NCI-H82 treated with DMSO at 0.1 percent for 48 hours (cell line): ENCODE data around the gene TMX1.

Experiments used
- DNase-seq: peaks from one replicate; lab custom pipeline; 2025; ENCODE audit not compliant: unreplicated experiment; lab: John Stamatoyannopoulos, UW

Gene TMX1

DNA sequence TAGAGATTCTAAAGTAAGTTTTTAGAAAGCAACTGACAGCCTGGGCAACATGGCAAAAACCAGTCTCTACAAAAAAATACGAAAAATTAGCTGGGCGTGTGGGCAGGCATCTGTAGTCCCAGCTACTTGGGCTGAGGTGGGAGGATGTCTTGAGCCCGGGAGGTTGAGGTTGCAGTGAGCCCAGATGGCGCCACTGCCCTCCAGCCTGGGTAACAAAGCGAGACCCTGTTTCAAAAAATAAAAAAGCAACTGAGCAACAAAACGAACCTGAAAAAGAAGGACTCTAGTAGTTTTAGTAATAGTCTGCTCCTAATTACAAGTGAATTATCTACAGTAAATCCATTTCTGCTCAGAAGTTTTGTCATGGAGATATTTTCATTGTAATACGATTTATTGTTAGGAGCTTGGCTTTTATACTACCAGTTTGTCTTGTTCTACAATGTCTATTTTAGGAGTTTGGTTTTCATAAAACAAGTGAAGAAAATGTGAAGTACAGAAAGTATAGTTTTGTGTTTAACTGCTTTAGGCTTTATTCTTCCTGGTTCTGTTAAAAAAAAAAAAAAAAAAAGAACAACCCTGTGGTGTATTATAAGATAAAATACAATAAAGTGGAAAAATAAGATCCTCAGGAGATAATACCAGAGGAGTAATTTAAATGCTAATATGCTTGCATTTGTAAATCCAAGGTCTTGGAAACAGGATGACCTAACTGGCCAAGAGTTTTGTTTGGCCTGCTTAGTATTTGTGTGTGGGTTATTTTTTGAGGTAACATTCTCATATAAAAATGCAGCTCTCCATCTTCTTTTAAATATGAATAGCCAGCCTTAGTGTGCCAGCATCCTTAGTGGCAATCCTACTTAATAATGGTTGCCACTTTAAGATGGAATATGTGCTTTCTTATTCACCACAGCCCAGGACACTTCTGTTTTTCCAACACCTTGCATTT lies 2.8 kb downstream of the TMX1 start:
- DNase-seq = no peak

DNA sequence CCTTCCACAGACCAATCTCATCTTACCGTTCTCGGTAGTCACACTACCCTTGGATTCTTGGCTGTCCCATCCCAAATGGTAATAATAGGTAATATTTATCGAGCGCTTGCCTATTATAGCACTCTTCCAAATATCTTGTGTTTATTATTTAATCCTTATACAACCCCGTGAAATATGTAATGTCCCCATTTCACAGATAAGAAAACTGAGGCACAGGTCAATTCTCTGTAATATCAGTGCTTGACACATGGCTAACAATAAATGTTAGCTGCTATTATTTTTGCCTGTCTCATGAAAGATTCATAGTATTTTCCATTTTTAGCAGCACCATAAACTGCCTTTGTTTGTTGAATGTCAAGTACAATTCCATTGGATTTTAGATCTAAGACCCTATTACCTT lies 4.5 kb downstream of the TMX1 start:
- no peak for DNase-seq

DNA sequence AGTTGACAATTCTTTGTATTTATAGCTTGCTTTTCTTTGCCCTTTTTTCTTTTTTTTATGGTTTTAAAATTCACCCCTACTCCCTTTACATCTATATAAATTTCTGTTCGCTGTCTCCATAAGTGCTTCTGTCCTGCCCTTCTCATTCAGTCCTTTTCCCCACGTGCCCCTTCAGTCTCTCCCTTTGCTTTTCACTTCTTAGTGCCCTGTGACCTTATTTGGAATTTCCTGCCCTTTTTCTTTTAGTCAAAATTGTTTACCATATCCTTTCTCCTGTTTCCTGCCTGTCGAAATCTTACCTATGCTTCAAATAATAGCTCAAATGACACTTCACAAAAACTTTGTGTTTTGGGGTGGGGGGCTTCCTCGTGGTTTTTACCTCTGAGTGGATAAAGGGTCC lies 6.0 kb downstream of the TMX1 start:
- DNase-seq = no peak

DNA sequence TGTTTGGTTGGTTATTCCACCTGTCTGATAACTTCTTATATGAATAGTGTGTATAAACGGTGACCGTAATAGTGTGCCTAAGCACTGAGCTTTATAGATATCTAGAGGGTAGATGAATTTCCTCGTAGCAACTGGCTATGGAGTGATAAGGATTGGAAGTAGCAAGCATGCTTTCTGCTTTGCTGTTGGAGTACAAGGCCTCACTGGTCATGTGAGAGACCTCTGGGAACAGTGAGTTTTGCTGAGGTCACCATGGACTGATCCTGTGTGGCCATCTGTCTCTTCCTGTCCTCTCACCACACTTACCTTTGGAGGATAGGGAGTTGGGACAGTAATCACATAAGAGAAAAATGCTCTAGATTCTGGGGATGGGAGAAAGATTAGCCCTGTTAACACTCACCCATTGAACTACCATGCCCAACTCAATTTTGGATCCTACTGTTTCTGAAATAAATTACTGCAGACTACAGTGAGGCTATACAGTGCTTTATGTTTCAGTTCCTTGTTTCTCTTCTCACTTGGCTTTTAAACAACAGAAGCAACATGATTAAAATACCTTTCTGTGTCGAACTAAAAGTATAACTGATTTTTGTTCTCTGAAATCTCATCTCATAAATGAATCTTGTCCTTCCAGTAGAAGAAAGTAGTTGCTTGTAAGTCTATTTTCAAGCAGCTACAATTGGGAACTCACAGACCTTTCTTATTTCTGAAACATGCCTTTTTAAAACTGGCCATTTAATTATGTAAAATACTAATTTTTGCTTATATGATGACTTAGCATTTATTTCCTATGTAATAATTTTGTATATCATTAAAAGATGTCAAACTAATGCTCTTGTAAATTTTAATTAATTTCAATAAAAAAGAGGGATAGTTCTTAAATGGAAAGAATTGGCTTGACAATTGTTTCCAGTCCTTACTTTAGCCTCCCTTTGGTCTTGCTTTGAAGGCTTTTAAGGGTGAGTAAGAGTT lies 8.3 kb downstream of the TMX1 start:
- no peak for DNase-seq

DNA sequence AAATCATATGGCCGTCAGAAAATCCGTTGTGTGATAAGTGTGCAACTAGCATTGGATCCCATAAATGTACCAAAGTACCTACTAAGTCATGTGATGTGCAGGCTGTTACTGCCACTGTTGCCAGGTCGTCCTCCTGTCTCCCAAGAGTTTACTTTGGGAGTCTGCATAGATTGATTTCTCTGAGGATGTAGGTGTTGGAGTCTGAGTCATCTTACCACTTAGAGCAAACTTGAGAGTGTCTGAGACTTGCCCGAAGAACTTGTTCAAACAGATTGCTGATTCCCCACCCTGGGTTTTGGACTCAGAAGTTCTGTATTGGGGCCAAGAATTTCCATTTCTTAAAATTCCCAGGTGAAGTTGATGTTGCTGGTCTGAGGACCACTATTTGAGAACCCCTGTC lies 11.4 kb downstream of the TMX1 start:
- DNase-seq = no peak

DNA sequence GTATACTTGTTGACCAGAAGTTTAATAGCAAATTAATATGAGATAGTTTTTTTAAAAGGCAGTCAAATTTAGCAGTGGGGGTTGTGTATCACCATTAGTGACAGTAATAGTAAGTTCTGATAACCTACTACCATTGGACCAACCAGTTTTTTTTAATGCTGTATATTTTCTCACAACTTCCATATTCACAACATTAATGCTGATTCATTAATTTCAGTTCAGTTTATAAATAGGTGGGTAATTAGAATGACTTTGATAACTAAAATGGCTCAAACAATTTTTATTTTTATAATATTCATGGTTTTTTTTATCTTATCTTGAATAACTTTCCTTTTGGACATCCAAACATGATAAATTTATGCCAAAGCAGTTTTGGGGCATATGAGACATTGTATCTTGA lies 13.8 kb downstream of the TMX1 start:
- DNase-seq = no peak

DNA sequence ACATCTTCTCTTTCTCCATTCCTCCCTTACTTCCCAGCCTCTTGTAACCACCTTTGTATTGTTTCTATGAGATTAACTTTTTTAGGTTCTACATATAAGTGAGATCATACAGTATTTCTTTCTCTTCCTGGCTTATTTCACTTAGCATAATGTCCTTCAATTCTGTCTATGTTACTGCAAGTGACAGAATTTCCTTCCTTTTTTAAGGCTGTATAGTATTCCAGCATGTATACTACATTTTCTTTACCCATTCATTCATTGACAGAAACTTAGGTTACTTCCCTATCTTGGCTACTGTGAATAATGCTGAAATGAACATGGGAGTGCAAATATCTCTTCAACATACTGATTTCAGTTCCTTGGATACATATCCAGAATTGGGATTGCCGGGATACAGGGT lies 18.2 kb downstream of the TMX1 start:
- no peak for DNase-seq

DNA sequence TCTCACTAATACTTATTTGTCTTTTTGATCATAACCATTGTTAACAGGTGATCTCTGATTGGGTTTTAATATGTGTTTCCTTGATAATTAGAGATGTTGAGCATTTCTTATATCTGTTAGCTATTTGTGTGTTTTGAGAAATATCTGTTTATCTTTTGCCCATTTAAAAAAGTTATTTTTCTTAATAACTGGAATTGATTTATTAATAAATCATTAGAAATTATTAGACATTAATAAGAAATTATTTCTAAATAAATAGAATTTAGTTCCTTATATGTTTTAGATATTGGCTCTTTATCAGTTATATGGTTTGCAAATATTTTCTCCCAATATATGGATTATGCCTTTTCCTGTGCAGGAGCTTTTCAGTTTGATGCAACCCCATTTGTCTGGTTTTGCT lies 18.7 kb downstream of the TMX1 start:
- no peak for DNase-seq

DNA sequence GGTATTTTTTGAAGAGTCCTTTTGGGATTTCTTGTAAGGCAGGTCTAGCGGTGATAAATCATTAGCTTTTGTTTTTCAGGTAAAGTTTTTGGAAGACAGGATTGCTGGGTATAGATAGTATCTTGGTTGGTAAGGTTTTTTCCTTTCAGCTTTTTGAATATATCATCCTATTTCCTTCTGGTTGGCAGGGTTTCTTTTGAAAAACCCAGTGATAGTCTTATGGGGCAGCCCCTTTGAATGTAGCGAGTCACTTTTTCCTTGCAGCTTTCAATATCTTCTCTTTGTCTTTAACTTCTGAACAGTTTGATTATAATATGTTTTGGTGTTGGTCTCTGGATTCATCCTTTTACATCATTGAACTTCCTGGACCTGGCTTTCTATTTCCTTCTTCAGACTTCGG lies 20.2 kb downstream of the TMX1 start:
- no peak for DNase-seq

DNA sequence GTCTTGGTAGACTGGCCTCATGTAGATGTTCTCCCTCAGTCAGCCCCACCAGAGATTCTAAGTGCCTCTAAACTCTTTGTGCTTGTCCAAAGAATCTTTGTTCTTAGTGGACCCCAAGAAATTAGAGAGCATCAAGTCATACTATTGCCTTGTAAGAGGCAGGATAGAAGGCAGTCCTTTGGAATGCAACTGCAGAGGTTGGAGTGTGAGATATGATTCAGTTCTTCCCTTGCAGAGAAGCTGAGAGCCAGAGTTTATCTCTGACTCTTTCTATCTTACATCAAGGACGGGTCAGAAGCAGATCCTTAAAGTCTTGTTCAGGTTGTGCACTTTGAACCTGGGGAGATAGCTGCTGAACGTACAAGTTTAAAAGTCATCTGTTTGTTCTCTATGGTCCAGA lies 21.1 kb downstream of the TMX1 start:
- DNase-seq = no peak

DNA sequence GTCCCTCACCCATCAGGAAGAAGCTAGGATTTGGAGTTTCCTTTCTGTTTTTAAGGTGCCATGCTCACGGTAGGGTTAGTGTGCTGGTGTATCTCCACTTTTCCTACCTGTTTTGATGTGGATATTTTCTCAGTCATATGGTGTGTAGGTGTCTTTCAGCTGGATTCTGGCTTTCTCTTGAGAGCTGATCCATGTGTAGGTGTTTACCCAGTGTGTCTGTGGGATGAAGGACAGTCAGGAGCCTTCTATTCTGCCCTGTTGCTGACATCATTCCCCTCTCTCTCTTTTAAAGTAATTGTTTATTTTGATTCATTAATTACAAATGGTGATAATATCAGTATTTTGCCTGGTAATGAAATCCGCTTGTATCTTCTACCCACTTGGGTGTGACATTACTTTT lies 22.8 kb downstream of the TMX1 start:
- DNase-seq = no peak

DNA sequence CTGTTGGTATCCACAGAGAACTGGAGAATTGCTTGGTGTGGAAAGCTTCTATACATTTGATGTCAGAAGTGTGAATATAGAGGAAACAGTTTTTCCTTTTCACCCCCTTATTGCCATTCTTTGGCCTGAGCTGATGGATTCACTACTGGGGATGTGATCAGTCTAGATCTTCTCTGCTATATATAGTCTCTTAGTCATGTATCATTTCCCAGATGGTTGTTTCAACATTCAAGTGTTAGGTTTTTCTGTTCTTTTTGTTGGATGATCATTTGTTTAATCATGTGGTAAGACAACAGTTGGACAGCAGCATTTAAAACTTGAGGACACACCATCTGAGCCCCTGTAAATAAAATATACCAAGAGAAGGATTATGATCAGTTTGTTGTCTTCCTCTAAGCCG lies 29.6 kb downstream of the TMX1 start:
- no peak for DNase-seq

DNA sequence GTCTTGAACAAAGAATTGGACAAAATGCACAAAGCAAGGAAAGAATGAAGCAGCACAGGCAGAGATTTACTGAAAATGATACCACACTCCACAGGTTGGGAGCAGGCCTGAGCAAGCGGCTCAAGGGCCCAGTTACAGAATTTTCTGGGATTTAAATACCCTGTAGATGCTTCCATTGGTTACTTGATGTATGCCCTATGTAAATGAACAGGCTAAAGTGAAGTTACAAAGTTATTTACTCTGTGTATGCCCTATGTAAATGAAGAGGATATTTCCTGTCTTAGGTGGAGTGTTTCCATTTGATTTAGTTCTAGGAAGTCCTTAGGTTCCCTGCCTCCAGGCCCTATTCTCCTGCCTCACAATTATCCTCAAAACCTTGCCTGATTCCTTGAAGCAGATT lies 36.6 kb downstream of the TMX1 start:
- no peak for DNase-seq

DNA sequence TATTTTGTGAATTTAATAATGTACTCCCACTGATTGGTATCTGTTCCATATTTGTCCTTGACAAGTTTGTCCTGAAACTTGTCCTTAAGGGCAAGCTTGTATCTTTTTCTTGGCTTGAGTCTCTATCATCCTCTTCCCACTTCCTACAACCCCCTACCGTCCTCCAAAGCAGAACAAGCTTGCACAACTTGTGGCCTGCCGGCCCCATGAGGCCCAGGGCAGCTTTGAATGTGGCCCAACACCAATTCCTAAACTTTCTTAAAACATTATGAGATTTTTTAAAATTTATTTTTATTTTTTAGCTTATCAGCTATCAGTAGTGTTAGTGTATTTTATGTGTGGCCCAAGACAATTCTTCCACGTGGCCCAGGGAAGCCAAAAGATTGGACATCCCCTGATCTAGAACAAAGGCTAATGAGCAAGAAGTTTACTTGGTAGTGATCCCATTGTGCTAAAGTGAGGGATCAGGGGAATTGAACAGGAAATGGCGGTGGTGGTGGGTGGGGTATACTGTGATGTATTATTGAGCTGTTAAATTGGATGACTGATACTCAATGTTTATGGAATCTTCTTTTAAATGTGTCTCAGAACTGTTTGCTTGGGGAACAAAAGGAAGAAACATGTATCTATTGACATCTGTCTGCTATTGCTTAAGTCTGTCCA lies 37.8 kb downstream of the TMX1 start:
- no peak for DNase-seq

DNA sequence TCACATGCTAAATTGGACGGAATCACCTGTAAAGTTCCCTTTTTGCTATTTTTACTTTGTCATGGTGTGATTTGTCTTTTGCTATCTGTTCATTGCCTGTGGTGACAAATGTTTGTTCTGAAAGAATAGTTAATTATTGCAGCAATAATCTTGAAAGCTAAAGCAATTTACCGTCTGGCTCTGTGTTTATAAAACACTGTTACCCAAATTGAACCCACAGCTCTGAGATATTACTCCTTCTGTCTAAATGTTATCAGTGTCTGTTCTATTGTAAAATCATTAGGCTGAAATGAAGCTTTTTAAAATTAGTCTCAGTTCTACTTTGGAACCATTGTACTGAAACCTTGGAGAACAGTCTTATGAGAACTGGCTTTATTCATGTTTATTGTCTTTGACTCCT lies 42.5 kb downstream of the TMX1 start:
- no peak for DNase-seq

DNA sequence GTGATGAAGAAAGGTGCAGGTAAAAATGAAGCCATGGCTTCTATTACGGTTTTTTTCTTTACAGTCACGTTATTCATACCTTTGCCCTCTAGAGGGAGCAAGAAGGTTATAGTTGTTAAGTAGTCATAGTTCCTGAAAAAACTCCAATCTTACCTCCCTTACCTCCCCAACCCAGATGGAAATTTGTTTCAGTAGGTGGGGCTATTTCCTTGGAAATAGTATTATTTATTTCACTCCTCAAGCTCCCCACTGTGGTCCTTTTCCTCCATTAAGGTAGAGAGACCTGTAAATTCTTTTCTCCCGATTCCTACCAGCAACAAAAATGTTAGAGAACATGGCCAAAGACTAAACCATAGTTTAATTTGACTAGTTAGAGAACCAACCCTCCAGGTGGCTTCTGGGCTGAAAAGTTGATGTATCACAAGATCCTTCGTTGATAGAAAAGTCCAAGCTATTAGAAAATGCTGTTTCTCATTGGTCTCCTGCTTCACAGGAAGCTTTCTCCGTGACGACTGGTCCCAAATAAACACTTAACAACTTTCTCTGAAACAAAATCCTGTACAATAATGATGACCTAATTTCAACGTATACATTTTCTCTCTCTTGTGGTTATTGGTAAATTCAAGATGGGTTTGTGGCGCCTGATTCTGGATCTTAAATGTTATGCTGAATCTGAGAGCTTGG lies 43.5 kb downstream of the TMX1 start:
- DNase-seq = peak; percentile 64

DNA sequence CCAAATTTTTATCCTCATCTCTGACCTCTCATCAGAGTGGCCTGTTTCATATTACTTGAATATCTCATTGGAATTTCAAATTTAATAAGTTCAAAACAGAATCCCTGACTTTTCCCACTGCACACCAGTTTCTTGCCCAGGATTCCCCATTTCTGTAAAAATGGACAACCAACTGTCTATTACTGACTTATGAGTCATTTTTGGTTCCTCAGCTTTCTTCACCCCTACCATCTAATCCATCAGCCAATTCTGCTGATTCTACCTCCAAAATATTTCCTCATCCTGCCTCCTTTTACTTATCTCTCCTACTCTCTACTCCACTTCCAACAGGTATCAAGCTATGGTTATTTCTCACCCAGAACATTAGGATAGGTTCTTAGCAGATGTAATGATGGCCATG lies 44.2 kb downstream of the TMX1 start:
- no peak for DNase-seq

DNA sequence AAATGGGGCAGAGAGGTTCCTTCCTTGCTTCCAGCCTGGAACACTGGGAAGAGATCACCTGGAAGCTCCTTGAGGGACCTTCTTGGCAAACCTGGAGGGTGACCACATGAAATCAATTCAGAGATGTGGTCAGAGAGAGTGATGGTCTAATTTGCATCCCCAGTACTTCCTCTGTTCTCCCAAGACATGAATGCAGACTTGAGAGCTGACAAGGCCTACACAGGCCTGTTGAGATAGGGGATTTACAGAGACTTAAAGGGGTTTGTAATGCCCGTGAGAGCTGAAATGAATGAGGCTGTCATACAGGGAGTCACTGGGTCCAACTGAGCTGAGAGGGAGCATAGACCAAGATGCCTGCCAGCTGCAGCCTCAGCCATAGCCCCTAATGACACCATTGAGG lies 45.1 kb downstream of the TMX1 start:
- no peak for DNase-seq

DNA sequence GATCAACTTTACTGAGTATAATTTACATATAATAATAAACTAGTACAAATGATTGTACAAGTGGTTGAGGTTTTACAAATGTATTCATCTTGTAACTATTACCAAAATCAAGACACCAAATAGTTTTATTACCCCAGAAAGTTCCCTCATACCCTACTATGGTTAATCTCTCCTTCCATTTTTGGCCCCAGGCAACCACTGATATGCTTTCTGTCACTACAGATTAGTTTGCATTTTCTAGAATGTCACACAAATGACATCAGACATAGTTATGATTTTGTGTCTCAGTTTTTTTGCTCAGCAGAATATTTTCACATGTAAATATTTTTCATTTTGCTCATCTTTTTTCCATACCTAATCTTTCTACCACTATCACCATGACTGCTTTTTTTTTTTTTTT lies 49.1 kb downstream of the TMX1 start:
- DNase-seq = no peak

DNA sequence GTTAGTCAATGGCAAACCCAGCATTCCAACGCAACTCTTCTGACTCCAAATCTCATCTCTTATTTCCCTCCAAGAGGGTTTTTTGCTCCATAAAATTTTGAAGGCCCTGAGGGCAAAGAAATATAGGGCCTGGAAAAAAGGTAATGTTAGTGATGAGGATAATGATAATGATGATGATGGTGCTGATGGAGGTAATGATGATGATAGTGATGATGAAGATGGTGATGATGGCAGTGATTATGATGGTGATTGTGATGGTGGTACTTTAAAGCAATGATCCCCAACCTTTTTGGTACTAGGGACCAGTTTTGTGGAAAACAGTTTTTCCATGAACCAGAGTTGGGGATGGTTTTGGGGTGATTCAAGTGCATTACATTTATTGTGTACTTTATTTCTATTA lies 50.1 kb downstream of the TMX1 start:
- DNase-seq = no peak

DNA sequence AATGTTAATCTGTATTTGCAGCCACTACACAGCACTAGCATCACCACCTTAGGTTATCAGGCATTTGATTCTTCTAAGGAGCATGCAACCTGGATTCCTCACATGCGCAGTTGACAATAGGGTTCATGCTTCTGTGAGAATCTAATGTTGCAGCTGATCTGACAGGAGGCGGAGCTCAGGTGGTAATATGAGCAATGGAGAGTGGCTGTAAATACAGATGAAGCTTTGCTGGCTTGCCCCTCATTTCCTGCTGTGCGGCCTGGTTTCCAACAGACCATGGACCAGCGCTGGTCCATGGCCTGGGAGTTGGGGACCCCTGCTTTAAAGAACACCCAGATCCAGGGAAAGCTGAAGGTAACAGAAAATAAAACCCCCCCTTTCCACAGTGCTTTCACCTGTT lies 51.0 kb downstream of the TMX1 start:
- DNase-seq = no peak
